SKM-1 (cell line): ENCODE data around the gene ITGAD.

Source experiments
- DNase-seq: peaks from one replicate; lab custom pipeline; 2025; ENCODE audit not compliant: unreplicated experiment; lab: John Stamatoyannopoulos, UW

ITGAD gene

GRCh38 chr16:31474173-31474714 lies 81.1 kb downstream of the ITGAD start:
- no peak for DNase-seq

- no peak for DNase-seq
Observed at GRCh38 chr16:31474773-31475738, 81.9 kb downstream of the ITGAD start.

- DNase-seq: no peak
Observed at GRCh38 chr16:31475946-31476302, 82.8 kb downstream of the ITGAD start.
